ENCODE results near the gene OR2G2.

DNA sequence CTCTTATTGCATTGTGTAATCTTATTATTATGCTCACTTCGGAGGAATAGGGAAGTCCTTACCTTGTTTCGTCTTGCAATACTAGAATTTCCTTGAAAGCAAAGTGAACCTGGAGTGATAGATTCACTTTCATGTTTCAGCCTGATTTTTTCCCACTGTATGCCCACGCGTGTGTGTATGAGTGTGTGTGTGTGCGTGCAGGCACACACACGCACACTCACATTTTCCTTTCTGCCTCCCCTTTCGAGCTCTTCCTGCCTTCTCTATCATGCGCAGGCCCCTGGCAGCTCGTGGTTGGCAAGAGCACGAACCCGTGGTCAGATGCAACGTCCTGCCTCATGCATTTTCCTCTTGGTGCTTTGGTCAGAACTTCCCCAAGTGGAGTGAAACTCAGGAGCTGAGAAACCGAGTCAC is 39.4 kb upstream of the OR2G2 start, which contains the start of gene GCSAML:
- TF ChIP-seq, protein P1, sequence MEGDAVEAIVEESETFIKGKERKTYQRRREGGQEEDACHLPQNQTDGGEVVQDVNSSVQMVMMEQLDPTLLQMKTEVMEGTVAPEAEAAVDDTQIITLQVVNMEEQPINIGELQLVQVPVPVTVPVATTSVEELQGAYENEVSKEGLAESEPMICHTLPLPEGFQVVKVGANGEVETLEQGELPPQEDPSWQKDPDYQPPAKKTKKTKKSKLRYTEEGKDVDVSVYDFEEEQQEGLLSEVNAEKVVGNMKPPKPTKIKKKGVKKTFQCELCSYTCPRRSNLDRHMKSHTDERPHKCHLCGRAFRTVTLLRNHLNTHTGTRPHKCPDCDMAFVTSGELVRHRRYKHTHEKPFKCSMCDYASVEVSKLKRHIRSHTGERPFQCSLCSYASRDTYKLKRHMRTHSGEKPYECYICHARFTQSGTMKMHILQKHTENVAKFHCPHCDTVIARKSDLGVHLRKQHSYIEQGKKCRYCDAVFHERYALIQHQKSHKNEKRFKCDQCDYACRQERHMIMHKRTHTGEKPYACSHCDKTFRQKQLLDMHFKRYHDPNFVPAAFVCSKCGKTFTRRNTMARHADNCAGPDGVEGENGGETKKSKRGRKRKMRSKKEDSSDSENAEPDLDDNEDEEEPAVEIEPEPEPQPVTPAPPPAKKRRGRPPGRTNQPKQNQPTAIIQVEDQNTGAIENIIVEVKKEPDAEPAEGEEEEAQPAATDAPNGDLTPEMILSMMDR (IDR thresholded peaks at IDR 0.05; ENCODE audit: low read length): no peak
- TF ChIP-seq EZH2 (IDR thresholded peaks at IDR 0.05; ENCODE audit: borderline replicate concordance, low read length): no peak
